OCI-LY7 (cell line): ENCODE measurements around the gene KANSL1L. TPM values are rescaled to one million over a fixed set of nuclear protein-coding genes. Genes with fewer than 3 reads are reported as not detected.

Source experiments
- BruUV-seq: library from RNA; stranded (reverse); fragments of 400-500 nt; replicated peaks from 2 replicates; lab custom pipeline; 2021; lab: Mats Ljungman, UMichigan
- CTCF ChIA-PET: fragments of 300-600 bp; sonication (Branson Sonifier 250); formaldehyde crosslinking; loops from one replicate; lab custom pipeline; 2022; ENCODE audit warnings: antibody characterized with exemption; ENCODE audit not compliant: unreplicated experiment; lab: Charles Lee
- POLR2A ChIA-PET: fragments of 300-600 bp; sonication (Branson Sonifier 250); formaldehyde crosslinking; loops from one replicate; lab custom pipeline; 2022; ENCODE audit warnings: antibody characterized with exemption; lab: Charles Lee
- DNase-seq: peaks from one replicate; pipeline ENCODE4 v3.0.0-alpha.2; 2015; ENCODE audit warnings: low spot score
- H2AFZ ChIP-seq: fragments of 200-600 bp; sonication (generic), shearing (Covaris generic); 2 replicates; pipeline ENCODE4 v1.6.1; 2014; ENCODE audit warnings: mild to moderate bottlenecking, antibody characterized with exemption, low read length, moderate library complexity
- H3K27ac ChIP-seq: fragments of 200-600 bp; sonication (generic); 2 replicates; pipeline ENCODE4 v1.5.1; 2014; ENCODE audit warnings: mixed run types, low read depth, mild to moderate bottlenecking, moderate library complexity, low read length, inconsistent platforms; ENCODE audit not compliant: poor library complexity, severe bottlenecking
- H3K36me3 ChIP-seq: fragments of 200-600 bp; sonication (generic); 2 replicates; pipeline ENCODE4 v1.6.1; 2014; ENCODE audit warnings: mild to moderate bottlenecking, antibody characterized with exemption, low read length, moderate library complexity, mixed read lengths; ENCODE audit not compliant: insufficient read depth
- H3K4me1 ChIP-seq: fragments of 200-600 bp; sonication (generic); 2 replicates; pipeline ENCODE4 v1.5.1; 2014; ENCODE audit warnings: mild to moderate bottlenecking, low read length; ENCODE audit not compliant: insufficient read depth, poor library complexity, severe bottlenecking
- H3K4me2 ChIP-seq: fragments of 200-600 bp; sonication (generic); 2 replicates; pipeline ENCODE4 v1.6.1; 2014; ENCODE audit warnings: mild to moderate bottlenecking, low read length
- H3K4me3 ChIP-seq: fragments of 200-600 bp; sonication (generic); 2 replicates; pipeline ENCODE4 v1.5.1; 2014; ENCODE audit warnings: mild to moderate bottlenecking, low read depth, low read length; ENCODE audit not compliant: poor library complexity, severe bottlenecking
- H3K79me2 ChIP-seq: fragments of 200-600 bp; sonication (generic); 2 replicates; pipeline ENCODE4 v1.6.1; 2016; ENCODE audit warnings: low read depth, mild to moderate bottlenecking, low read length, moderate library complexity, mixed read lengths; ENCODE audit not compliant: insufficient read depth
- H3K9me2 ChIP-seq: fragments of 200-600 bp; sonication (generic); 2 replicates; pipeline ENCODE4 v1.6.1; 2016; ENCODE audit warnings: mild to moderate bottlenecking, low read length, mixed read lengths; ENCODE audit not compliant: insufficient read depth
- H3K9me3 ChIP-seq: fragments of 200-600 bp; sonication (generic); 2 replicates; pipeline ENCODE4 v1.6.1; 2014; ENCODE audit warnings: mild to moderate bottlenecking, mixed run types, low read length, mixed read lengths
- H4K20me1 ChIP-seq: fragments of 200-600 bp; sonication (generic); 2 replicates; pipeline ENCODE4 v1.6.1; 2014; ENCODE audit warnings: mild to moderate bottlenecking, antibody characterized with exemption, low read length, moderate library complexity, mixed read lengths; ENCODE audit not compliant: insufficient read depth
- EZH2phosphoT487 ChIP-seq: fragments of 200-600 bp; sonication (generic); IDR thresholded peaks from 2 replicates; pipeline ENCODE4 v1.6.1; 2018; ENCODE audit warnings: low read depth, borderline replicate concordance, mild to moderate bottlenecking, mixed run types, antibody characterized with exemption, low read length, moderate library complexity, mixed read lengths
- intact Hi-C: fragments of 100-400 bp; cut with micrococcal nuclease; formaldehyde crosslinking; loops from one replicate; pipeline ENCODE4 v1.10.0; 2022; ENCODE audit not compliant: unreplicated experiment
- total RNA-seq, 2 experiments: library from RNA; depleted of rRNA in 1 of 2; stranded (reverse); fragments of >200 nt in 1 of 2; shearing (Covaris generic) in 1 of 2; gene quantifications; 2 replicates each; pipeline ENCODE4 v1.2.3, GENCODE V29; 2014 to 2022
- TF ChIP-seq, protein P1 (sequence below): fragments of 200-600 bp; sonication (generic); conservative IDR thresholded peaks from 2 replicates; pipeline ENCODE4 v1.5.1; 2014; ENCODE audit warnings: mild to moderate bottlenecking, antibody characterized with exemption, low read length, moderate library complexity, mixed read lengths

The KANSL1L gene
- total RNA-seq, 2 experiments from 2014 or later, result 22.0 to 22.9 TPM

DNA sequence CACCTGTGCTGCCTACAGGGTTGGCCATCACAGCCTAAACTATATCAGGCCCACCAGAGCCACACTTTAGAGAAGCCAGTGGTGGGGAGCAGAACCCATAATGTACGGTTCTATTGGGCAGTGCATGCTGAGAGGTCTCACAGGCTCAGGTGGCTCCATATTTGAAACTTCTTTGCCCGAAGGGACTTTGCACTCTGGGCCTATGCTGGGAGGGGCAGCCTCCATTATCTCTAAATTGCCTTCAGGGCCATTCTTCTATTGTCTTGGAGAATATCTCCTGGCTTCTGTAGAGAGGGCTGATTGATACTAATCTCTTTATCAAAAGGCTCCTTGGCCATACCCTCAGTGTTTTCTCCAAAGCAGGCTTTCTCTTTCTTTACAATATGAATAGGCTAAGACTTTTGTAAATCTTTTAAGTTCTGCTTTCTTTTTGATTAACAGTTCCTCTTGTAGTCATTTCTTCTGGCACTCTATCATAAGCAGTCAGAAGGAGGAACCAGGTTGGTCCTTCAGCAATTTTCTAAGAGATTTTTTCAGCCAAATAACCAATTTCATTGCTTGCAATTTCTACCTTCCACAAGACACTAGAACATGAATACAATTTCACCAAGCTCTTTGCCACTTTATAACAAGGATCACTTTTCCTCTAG, 124.2 kb downstream of the KANSL1L start:
- Histone ChIP-seq H3K4me1 (no peaks in the 10 kb centered on the region), H3K27ac (no peak overlapping the region), H4K20me1 (no peaks in the 10 kb centered on the region), H3K4me2 (no peak overlapping the region), H3K9me2 (no peaks in the 10 kb centered on the region; the same call in 1 of the 2 replicates), H3K79me2 (no peaks in the 10 kb centered on the region), H3K4me3 (no peak overlapping the region), H3K36me3 (peaks cover 5% of the 10 kb centered on the region; the same call in 1 of the 2 replicates), H2AFZ (no peak overlapping the region), H3K9me3 (no peaks in the 10 kb centered on the region)
- TF ChIP-seq, protein P1, sequence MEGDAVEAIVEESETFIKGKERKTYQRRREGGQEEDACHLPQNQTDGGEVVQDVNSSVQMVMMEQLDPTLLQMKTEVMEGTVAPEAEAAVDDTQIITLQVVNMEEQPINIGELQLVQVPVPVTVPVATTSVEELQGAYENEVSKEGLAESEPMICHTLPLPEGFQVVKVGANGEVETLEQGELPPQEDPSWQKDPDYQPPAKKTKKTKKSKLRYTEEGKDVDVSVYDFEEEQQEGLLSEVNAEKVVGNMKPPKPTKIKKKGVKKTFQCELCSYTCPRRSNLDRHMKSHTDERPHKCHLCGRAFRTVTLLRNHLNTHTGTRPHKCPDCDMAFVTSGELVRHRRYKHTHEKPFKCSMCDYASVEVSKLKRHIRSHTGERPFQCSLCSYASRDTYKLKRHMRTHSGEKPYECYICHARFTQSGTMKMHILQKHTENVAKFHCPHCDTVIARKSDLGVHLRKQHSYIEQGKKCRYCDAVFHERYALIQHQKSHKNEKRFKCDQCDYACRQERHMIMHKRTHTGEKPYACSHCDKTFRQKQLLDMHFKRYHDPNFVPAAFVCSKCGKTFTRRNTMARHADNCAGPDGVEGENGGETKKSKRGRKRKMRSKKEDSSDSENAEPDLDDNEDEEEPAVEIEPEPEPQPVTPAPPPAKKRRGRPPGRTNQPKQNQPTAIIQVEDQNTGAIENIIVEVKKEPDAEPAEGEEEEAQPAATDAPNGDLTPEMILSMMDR, result no peak
- TF ChIP-seq EZH2phosphoT487, result no peak
- intact Hi-C loops, result no loop called here
- no TSS peak for BruUV-seq
- ChIA-PET POLR2A (no interaction called here), CTCF (no interaction called here)
- DNase-seq, result no peak

DNA sequence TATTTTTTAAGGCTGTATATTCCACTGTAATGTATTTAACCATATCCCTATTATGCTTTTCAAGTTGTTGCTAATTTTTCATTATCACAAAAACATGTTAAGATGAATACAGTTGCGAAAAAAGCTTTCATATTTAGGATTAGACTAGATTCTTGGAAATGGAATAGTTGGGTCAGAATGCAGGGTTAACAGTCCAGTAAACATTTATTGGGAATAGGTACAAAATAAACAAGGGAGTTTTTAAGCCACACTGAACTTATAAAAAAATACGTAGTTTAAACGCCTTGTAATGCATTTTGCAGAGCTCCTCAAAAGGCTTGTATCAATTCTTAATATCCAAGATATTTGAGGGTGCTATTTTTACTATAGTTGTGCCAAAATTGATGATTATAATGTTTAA, 133.1 kb downstream of the KANSL1L start:
- Histone ChIP-seq H3K4me3 (no peak overlapping the region), H3K79me2 (no peaks in the 10 kb centered on the region), H3K4me2 (no peak overlapping the region), H3K9me2 (no peaks in the 10 kb centered on the region), H3K9me3 (0 out of 2 replicates have a peak, but pooled peaks cover 3% of the 10 kb centered on the region), H2AFZ (no peak overlapping the region), H3K27ac (no peak overlapping the region), H3K4me1 (no peaks in the 10 kb centered on the region), H3K36me3 (no peaks in the 10 kb centered on the region; the same call in 1 of the 2 replicates), H4K20me1 (no peaks in the 10 kb centered on the region)
- BruUV-seq, result no TSS peak
- intact Hi-C loops, result no loop called here
- DNase-seq, result no peak
- POLR2A ChIA-PET, result interaction anchor here (1.0 to 2.2 kb wide), 2 partner anchors 13 to 17 kb away, joined by 3 to 5 read pairs; no protein-coding TSS in a partner anchor
- no peak for TF ChIP-seq EZH2phosphoT487
- TF ChIP-seq, protein P1, result no peak
- CTCF ChIA-PET, result no interaction called here

DNA sequence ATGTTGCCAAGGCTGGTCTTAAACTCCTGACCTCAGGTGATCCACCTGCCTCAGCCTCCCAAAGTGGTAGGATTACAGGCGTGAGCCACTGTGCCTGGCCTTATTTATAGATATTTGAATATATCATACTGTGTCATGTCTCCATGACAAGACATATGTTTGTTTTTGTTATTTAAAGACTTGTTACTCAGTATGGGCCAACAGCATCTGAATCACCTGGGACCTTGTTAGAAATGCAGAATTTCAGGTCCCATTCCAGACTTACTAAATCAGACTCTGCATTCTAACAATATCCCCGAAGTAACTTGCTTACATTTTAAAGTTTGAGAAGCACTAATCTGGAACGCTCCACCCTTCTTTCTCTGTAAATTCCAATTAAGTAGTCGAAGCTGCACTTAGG, 135.5 kb downstream of the KANSL1L start:
- Histone ChIP-seq H3K9me2 (no peaks in the 10 kb centered on the region), H4K20me1 (no peaks in the 10 kb centered on the region), H3K4me2 (no peak overlapping the region), H3K9me3 (0 out of 2 replicates have a peak, but pooled peaks cover 3% of the 10 kb centered on the region), H3K4me3 (no peak overlapping the region), H3K36me3 (peaks cover 4% of the 10 kb centered on the region), H3K27ac (no peak overlapping the region), H3K79me2 (no peaks in the 10 kb centered on the region), H3K4me1 (no peaks in the 10 kb centered on the region), H2AFZ (no peak overlapping the region)
- BruUV-seq, result no TSS peak
- ChIA-PET POLR2A (no interaction called here), CTCF (no interaction called here)
- TF ChIP-seq, protein P1, result no peak
- no peak for TF ChIP-seq EZH2phosphoT487
- intact Hi-C loops, result no loop called here
- no peak for DNase-seq
